Naive B cell (primary cell): ENCODE data around the gene EIPR1. TPM values are rescaled to one million over a fixed set of nuclear protein-coding genes. Genes with fewer than 3 reads are reported as not detected.
"Not testable (repeated sequence)": the region's sequence is repeated elsewhere in the genome, so short reads cannot be mapped to it uniquely, and the experiment has no call there.

ENCODE experiments used
- ATAC-seq, 2 donors: fragments of 150-1000 bp; cut with Tn5 transposase; 2 replicates each; pipeline ENCODE4 v1.10.0; 2021; ENCODE audit warnings: low read depth in 2 of 2, mild to moderate bottlenecking in 2 of 2, moderate library complexity in 2 of 2
- DNase-seq: peaks from one replicate; pipeline ENCODE4 v3.0.0; 2022
- H3K27ac Mint-ChIP-seq, 6 donors: one replicate each; pipeline ENCODE4 v1.8.0; 2020 to 2022; ENCODE audit warnings: mild to moderate bottlenecking in 6 of 6, mixed read lengths in 6 of 6, moderate library complexity in 5 of 6, inconsistent platforms in 2 of 6
- H3K27me3 Mint-ChIP-seq, 3 donors: one replicate each; pipeline ENCODE4 v1.8.0; 2021 to 2022; ENCODE audit warnings: mixed read lengths in 3 of 3, mild to moderate bottlenecking in 1 of 3
- H3K36me3 Mint-ChIP-seq, 2 donors: one replicate each; pipeline ENCODE4 v1.8.0; 2020 to 2022; ENCODE audit warnings: mixed read lengths in 2 of 2, inconsistent platforms in 1 of 2, mild to moderate bottlenecking in 1 of 2
- H3K4me1 Mint-ChIP-seq, 3 donors: one replicate each; pipeline ENCODE4 v1.8.0; 2020 to 2022; ENCODE audit warnings: mixed read lengths in 3 of 3, inconsistent platforms in 1 of 3, mild to moderate bottlenecking in 1 of 3, moderate library complexity in 1 of 3
- H3K4me3 Mint-ChIP-seq, 8 donors: one replicate each; pipeline ENCODE4 v1.8.0; 2020 to 2022; ENCODE audit warnings: mild to moderate bottlenecking in 8 of 8, mixed read lengths in 8 of 8, moderate library complexity in 8 of 8, inconsistent platforms in 2 of 8
- H3K9me3 Mint-ChIP-seq, 7 donors: one replicate each; pipeline ENCODE4 v1.8.0; 2020 to 2022; ENCODE audit warnings: mixed read lengths in 7 of 7, mild to moderate bottlenecking in 5 of 7, inconsistent platforms in 2 of 7, moderate library complexity in 1 of 7
- polyA plus RNA-seq, 6 donors: library from polyadenylated mRNA; unstranded; fragments of 300-500 nt; fragmentation: Illumina TruSeq; gene quantifications; one replicate each; pipeline ENCODE4 v1.2.3, GENCODE V29; 2021; ENCODE audit warnings: low read depth in 6 of 6

Gene EIPR1
- polyA plus RNA-seq, 6 donors from 2014 or later: 35.7 to 53.9 (median 40.9) TPM

DNA sequence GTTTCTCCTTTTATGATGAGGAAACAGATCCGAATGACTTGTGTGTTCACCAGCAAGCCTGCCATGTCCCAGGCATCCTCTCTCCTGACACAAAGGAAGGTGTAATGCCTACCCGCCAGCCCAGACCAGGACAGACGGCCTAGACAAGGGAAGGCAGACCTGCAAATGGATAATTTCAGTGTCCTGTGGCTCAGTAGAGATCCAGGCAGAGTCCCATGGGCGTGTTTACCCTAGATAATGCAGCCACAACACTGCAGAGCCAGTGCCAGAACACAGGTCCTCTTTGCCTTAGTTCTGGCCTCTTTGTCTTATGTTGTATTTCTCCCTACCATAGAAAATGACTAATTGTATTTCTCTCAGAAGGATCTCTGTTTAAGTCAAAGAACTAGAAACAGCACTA is 14.6 kb upstream of the EIPR1 start:
- H3K27ac Mint-ChIP-seq: peak overlapping the region in 2 of 6 donors; percentile 54 to 88
- peaks cover 8 to 19% (median 16%) of the 10 kb centered on the region in 3 donors for H3K4me1 Mint-ChIP-seq
- no peaks in the 10 kb centered on the region for H3K27me3 Mint-ChIP-seq
- H3K9me3 Mint-ChIP-seq: peaks cover 0 to 28% (median 20%) of the 10 kb centered on the region in 7 donors
- DNase-seq (no peak), ATAC-seq (no peak)
- H3K4me3 Mint-ChIP-seq: no peak overlapping the region
- H3K36me3 Mint-ChIP-seq: peaks cover 27 to 35% of the 10 kb centered on the region in 2 donors

DNA sequence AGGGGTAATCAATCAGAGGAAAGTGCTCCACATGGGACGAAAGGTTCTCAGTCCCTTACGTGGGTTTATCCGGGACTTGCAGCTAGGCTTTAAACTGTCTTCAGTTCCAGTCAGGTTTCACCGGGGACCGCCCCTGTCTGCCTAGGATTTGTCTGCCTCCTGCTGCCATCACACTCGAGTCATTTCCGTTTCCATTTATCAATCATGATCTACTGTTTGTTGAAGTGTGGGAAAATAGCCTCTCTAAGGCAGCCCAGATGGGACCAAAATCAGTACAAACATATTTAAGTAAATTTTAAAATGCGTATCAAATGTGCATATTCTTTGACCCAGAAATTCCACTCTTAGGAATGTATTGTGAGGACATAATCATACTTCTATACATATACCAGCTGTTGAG is 12.4 kb upstream of the EIPR1 start:
- H3K4me3 Mint-ChIP-seq: no peak overlapping the region
- peaks cover 20 to 26% of the 10 kb centered on the region in 2 donors for H3K36me3 Mint-ChIP-seq
- ATAC-seq (no peak), DNase-seq (no peak)
- no peaks in the 10 kb centered on the region for H3K27me3 Mint-ChIP-seq
- H3K9me3 Mint-ChIP-seq: peaks cover 0 to 7% (median 4%) of the 10 kb centered on the region in 7 donors
- H3K27ac Mint-ChIP-seq: no peak overlapping the region
- peaks cover 8 to 19% (median 16%) of the 10 kb centered on the region in 3 donors for H3K4me1 Mint-ChIP-seq

DNA sequence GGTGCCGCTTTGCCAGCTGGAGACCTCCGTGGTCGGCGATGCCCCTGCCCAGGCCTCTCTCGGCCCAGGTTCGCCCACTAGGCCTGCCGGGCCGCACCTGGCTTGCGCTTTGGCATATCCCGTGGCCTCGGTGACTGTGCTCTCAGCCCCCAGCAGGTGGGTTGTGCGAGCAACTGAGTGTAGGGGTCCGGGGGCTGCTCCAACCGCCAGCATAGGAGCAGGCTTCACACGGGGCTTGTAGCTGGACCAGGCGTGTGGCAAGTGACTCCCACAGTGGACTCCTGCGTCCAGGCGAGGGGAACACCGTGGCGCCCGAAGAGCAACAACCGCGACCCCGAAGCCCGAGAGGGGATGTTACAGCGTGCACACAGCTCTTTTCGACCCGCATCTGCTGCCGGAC is 11.6 kb upstream of the EIPR1 start:
- no peak for ATAC-seq
- H3K27ac Mint-ChIP-seq: no peak overlapping the region
- H3K4me1 Mint-ChIP-seq: peaks cover 8 to 19% (median 14%) of the 10 kb centered on the region in 3 donors
- DNase-seq: no peak
- peaks cover 0 to 4% (median 0%) of the 10 kb centered on the region in 7 donors for H3K9me3 Mint-ChIP-seq
- no peaks in the 10 kb centered on the region for H3K27me3 Mint-ChIP-seq
- peaks cover 18 to 20% of the 10 kb centered on the region in 2 donors for H3K36me3 Mint-ChIP-seq
- no peak overlapping the region for H3K4me3 Mint-ChIP-seq

DNA sequence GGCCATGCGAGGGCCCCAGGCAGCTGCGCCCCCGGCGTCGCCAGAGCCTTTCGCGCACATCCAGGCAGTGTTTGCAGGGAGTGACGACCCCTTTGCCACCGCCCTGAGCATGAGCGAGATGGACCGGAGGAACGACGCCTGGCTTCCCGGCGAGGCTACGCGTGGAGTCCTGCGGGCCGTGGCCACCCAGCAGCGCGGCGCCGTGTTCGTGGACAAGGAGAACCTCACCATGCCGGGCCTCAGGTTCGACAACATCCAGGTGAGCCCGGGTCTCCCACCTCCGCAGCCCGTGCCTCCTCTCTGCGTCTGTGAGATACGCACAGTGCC is 10.8 kb upstream of the EIPR1 start:
- no peak for ATAC-seq
- peaks cover 8 to 19% (median 18%) of the 10 kb centered on the region in 3 donors for H3K4me1 Mint-ChIP-seq
- no peaks in the 10 kb centered on the region for H3K27me3 Mint-ChIP-seq
- H3K27ac Mint-ChIP-seq: no peak overlapping the region
- H3K9me3 Mint-ChIP-seq: peaks cover 0 to 2% (median 0%) of the 10 kb centered on the region in 7 donors
- no peak for DNase-seq
- H3K36me3 Mint-ChIP-seq: peaks cover 12 to 20% of the 10 kb centered on the region in 2 donors
- H3K4me3 Mint-ChIP-seq: no peak overlapping the region

DNA sequence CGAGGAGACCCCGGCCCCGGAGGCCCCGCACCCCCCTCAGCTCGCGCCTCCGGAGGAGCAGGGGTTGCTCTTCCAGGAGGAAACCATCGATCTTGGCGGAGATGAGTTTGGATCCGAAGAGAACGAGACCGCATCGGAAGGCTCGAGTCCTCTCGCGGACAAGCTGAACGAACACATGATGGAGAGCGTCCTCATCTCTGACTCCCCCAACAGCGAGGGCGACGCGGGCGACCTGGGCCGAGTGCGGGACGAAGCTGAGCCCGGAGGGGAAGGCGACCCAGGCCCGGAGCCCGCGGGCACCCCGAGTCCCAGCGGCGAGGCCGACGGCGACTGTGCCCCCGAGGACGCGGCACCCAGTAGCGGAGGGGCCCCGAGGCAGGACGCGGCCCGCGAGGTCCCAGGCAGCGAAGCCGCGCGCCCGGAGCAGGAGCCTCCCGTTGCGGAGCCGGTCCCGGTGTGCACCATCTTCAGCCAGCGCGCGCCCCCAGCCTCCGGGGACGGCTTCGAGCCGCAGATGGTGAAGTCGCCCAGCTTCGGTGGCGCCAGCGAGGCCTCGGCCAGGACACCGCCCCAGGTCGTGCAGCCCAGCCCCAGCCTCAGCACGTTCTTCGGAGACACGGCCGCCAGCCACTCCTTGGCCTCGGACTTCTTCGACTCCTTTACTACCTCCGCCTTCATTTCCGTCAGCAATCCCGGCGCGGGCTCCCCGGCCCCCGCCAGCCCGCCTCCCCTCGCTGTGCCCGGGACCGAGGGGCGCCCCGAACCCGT is 10.2 kb upstream of the EIPR1 start:
- DNase-seq: no peak
- no peak overlapping the region for H3K27ac Mint-ChIP-seq
- H3K4me1 Mint-ChIP-seq: peaks cover 8 to 15% (median 14%) of the 10 kb centered on the region in 3 donors
- H3K9me3 Mint-ChIP-seq: no peaks in the 10 kb centered on the region
- no peaks in the 10 kb centered on the region for H3K27me3 Mint-ChIP-seq
- ATAC-seq: no peak
- no peak overlapping the region for H3K4me3 Mint-ChIP-seq
- peaks cover 12 to 20% of the 10 kb centered on the region in 2 donors for H3K36me3 Mint-ChIP-seq

DNA sequence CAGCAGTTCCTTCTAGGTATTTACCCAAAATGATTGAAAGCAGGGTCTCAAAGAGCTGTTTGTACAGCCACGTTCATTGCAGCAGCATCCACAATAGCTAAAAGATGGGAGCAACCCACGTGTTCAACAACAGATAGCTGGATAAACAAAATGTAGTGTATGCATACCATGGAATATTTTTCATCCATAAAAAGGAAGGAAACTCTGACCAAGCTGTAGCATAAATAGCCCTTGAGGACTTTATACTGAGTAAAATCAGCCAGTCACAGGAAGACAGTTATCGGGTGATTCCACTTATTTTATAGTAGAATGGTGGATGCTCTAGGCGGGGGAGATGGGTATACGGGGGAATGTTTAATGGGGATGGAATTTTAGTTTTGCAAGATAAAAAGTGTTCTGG is 9.4 kb upstream of the EIPR1 start:
- ATAC-seq: no peak
- Mint-ChIP-seq H3K4me3 (no peak overlapping the region), H3K4me1 (peaks cover 5 to 16% (median 10%) of the 10 kb centered on the region in 3 donors), H3K27ac (no peak overlapping the region), H3K9me3 (no peaks in the 10 kb centered on the region), H3K36me3 (peaks cover 12 to 20% of the 10 kb centered on the region in 2 donors), H3K27me3 (no peaks in the 10 kb centered on the region)
- no peak for DNase-seq

DNA sequence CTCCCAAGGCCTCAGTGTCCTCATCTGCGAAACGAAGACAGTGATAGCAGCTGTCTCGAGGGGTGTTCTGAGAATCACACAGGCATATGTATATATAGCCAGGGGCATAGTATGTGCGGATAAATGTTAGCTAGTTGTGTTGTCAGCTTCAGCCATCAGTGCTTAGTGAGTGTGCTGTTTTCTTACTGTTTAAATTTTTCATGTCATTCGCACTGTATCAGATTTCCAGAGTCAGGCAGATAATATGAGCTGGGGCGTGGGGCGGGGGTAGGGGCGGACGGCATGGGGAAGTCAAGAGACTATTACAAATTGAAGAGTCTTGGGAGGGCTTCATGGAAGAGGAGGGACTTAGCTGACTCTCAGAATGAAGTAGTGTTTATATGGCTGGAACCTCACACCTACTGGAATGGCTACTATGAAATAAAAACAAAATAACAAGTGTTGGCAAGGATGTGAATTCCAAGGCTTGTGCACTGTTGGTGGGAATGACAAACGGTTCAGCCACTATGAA is 8.9 kb upstream of the EIPR1 start:
- H3K4me3 Mint-ChIP-seq: no peak overlapping the region
- H3K27me3 Mint-ChIP-seq: no peaks in the 10 kb centered on the region
- H3K9me3 Mint-ChIP-seq: no peaks in the 10 kb centered on the region
- peaks cover 12 to 20% of the 10 kb centered on the region in 2 donors for H3K36me3 Mint-ChIP-seq
- no peak overlapping the region for H3K27ac Mint-ChIP-seq
- no peak for DNase-seq
- no peak for ATAC-seq
- peaks cover 4 to 17% (median 10%) of the 10 kb centered on the region in 3 donors for H3K4me1 Mint-ChIP-seq

DNA sequence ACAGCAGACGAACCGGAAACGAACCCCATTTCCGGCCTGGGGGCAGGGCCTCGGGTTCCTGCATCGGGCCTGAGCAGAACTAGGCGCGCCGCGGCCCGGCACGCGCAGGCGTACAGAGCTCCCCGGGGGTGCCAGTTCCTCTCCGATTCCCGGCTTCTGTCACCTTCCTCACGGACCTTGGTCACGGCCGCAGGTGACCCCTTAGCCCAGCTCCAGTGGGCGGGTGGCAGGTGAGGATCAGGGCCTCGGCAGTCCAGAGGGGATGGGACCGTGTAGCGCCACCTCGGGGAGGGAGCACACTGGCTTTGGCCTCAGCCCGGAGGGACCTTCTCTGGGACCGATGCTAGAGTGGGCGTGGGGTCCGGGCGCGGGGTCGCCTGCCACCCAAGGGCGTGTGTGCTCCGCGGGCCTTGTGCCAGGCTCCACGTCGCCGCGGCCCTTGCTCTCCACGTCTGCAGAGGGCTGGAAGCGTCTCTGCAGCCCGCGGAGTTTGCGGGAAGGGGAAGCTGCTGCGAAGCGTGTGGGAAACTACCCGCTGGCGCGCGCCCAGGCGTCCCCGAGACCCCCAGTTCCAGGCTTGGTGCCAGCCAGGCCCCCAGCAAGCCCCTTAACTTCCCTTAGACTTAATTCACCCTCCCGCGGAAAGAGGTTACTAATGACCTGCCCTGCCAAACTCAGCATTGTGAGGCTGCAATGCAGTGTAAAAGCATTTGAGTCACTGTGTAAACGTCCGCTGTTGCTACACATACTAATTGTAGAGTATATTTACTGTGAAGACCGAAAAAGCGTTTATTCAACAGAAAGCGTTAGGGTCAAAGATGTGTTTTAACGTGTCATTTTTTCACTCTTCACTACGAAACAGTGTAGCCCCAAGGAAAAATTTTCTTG is 2.3 kb upstream of the EIPR1 start, which contains the start of gene TRAPPC12:
Gene TRAPPC12, plus strand, starts transcription at position 48 of the 888 bp plus-strand sequence. CDS start 7,930 bp downstream, outside the sequence.
- DNase-seq: peak; percentile 92
- Mint-ChIP-seq H3K27me3 (no peaks in the 10 kb centered on the region), H3K36me3 (no peaks in the 10 kb centered on the region), H3K4me3 (peak within 1 kb of the TSS; percentile 93 to 98 (median 98)), H3K4me1 (peaks cover 28 to 62% (median 44%) of the 10 kb centered on the region in 3 donors), H3K27ac (peak within 1 kb of the TSS; percentile 95 to 98 (median 96)), H3K9me3 (peaks cover 0 to 8% (median 0%) of the 10 kb centered on the region in 7 donors)
- ATAC-seq: peak; percentile 77 to 78

DNA sequence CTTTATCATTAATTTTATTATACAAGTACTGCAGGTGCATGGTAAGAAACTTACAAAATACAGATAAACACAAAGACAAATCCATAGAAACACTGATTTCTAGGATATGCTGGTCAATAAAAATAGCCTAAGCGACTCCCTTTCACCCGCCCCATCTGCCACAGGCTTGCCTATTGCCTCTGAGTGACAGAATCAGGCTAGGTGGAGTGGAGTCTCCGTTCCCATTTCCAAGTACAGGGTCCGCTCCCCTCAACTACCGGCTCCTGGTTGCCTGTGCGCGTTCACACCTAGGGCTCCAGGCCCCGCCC is 1.7 kb upstream of the EIPR1 start:
- Mint-ChIP-seq H3K27ac (peak overlapping the region; percentile 95 to 97 (median 96)), H3K4me1 (peaks cover 28 to 62% (median 44%) of the 10 kb centered on the region in 3 donors), H3K9me3 (peaks cover 0 to 8% (median 0%) of the 10 kb centered on the region in 7 donors), H3K36me3 (no peaks in the 10 kb centered on the region), H3K4me3 (peak overlapping the region; percentile 93 to 98 (median 96)), H3K27me3 (no peaks in the 10 kb centered on the region)
- DNase-seq (no peak), ATAC-seq (no peak)

DNA sequence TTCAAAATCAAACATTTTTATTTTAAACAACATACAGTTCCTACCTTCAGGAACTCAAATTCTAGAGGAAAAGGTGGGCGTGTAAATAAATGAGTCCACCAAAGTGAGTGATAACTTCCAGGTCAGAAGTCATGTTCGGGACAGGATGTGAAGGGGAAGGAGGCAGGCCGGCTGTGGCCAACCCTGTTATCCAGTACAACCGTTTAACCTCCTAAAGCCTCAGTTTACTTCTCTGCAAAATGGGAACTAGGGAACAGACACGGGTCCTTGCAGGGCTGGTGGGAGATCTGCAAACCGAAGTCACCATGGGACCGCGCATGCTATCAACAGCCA is 373 bp downstream of the EIPR1 start:
- DNase-seq (no peak), ATAC-seq (peak; percentile 2 to 3)
- Mint-ChIP-seq H3K36me3 (no peaks in the 10 kb centered on the region), H3K27ac (peak overlapping the region; percentile 92 to 99 (median 97)), H3K4me1 (peaks cover 28 to 57% (median 44%) of the 10 kb centered on the region in 3 donors), H3K27me3 (no peaks in the 10 kb centered on the region), H3K9me3 (peaks cover 0 to 8% (median 0%) of the 10 kb centered on the region in 7 donors), H3K4me3 (peak overlapping the region; percentile 93 to 99 (median 98))

DNA sequence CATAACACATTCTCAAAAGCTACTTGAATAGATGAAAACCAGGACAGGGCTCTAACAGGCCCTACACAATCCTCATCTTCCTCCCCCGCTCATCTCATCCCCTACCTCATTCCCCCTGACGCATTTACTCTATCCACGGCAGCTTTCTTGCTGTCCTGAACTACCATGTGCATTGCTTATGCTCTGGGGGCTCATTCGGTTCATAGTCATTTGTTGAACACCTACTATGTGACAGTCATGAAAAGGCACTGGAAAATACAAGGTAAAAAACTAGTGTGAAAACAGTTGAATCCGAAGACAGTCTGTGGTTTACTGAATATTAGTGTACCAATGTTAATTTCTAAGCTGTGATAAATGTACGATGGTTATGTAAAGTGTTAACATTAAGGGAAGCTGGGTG is 797 bp downstream of the EIPR1 start:
- H3K27ac Mint-ChIP-seq: peak overlapping the region in 4 of 6 donors; percentile 92 to 98 (median 96)
- H3K4me3 Mint-ChIP-seq: peak overlapping the region; percentile 93 to 99 (median 98)
- peaks cover 28 to 54% (median 43%) of the 10 kb centered on the region in 3 donors for H3K4me1 Mint-ChIP-seq

DNA sequence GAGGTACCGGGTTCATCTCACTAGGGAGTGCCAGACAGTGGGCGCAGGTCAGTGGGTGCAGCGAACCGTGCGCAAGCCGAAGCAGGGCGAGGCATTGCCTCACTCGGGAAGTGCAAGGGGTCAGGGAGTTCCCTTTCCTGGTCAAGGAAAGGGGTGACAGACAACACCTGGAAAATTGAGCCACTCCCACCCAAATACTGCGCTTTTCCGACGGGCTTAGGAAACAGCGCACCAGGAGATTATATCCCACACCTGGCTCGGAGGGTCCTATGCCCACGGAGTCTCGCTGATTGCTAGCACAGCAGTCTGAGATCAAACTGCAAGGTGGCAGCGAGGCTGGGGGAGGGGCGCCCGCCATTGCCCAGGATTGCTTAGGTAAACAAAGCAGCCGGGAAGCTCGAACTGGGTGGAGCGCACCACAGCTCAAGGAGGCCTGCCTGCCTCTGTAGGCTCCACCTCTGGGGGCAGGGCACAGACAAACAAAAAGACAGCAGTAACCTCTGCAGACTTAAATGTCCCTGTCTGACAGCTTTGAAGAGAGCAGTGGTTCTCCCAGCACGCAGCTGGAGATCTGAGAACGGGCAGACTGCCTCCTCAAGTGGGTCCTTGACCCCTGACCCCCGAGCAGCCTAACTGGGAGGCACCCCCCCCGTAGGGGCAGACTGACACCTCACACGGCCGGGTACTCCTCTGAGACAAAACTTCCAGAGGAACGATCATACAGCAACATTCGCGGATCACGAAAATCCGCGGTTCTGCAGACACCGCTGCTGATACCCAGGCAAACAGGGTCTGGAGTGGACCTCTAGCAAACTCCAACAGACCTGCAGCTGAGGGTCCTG is 8.1 kb downstream of the EIPR1 start:
- H3K27ac Mint-ChIP-seq, H3K4me3 Mint-ChIP-seq, H3K9me3 Mint-ChIP-seq, DNase-seq, ATAC-seq, H3K27me3 Mint-ChIP-seq: not testable (repeated sequence)
- H3K4me1 Mint-ChIP-seq: peaks cover 3 to 16% (median 9%) of the 10 kb centered on the region in 3 donors
- H3K36me3 Mint-ChIP-seq: peaks cover 0 to 12% of the 10 kb centered on the region in 2 donors

More for the DNA sequence above, 797 bp downstream of the EIPR1 start:
- Mint-ChIP-seq H3K27me3 (no peaks in the 10 kb centered on the region), H3K9me3 (peaks cover 0 to 8% (median 0%) of the 10 kb centered on the region in 7 donors), H3K36me3 (no peaks in the 10 kb centered on the region)
- no peak for DNase-seq
- ATAC-seq: no peak
